ENCODE results near the gene FOCAD.

DNA sequence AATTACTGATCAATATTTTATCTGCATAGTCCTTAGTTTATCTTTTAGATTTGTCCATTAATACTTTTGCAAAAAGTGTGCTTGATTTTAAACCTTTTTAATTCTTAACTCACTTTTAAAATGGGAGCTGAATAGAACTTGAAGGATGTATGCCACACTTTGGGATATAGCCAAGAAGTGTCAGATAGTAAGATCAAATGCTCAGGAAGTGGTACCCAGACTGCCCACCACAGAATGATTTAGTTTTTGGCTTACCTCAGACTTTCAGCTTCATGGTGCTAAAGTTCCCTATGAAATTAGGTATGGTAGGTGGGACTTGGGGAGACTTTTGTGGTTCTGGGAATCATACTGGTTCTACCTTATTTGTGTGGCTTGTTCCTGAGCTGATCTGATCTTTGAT lies 14.7 kb downstream of the FOCAD start:
- TF ChIP-seq, protein P1, sequence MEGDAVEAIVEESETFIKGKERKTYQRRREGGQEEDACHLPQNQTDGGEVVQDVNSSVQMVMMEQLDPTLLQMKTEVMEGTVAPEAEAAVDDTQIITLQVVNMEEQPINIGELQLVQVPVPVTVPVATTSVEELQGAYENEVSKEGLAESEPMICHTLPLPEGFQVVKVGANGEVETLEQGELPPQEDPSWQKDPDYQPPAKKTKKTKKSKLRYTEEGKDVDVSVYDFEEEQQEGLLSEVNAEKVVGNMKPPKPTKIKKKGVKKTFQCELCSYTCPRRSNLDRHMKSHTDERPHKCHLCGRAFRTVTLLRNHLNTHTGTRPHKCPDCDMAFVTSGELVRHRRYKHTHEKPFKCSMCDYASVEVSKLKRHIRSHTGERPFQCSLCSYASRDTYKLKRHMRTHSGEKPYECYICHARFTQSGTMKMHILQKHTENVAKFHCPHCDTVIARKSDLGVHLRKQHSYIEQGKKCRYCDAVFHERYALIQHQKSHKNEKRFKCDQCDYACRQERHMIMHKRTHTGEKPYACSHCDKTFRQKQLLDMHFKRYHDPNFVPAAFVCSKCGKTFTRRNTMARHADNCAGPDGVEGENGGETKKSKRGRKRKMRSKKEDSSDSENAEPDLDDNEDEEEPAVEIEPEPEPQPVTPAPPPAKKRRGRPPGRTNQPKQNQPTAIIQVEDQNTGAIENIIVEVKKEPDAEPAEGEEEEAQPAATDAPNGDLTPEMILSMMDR (IDR thresholded peaks at IDR 0.05), result no peak
- TF ChIP-seq POLR2AphosphoS5 (IDR thresholded peaks at IDR 0.05) (no peak), POLR2A (IDR thresholded peaks at IDR 0.05) (no peak)

All from stomach (tissue), 4 donors.